Hepatocyte (in vitro differentiated cells): Measurements from ENCODE around the gene DSTYK.

Experiments used
- CTCF ChIP-seq: fragments of 200-600 bp; sonication (generic); IDR thresholded peaks from 2 replicates; pipeline ENCODE4 v1.5.1; 2016; ENCODE audit warnings: antibody characterized with exemption, mild to moderate bottlenecking; ENCODE audit not compliant: poor library complexity
- EZH2 ChIP-seq: fragments of 200-600 bp; sonication (generic); IDR thresholded peaks from 2 replicates; pipeline ENCODE4 v1.6.1; 2016; ENCODE audit warnings: antibody characterized with exemption, mild to moderate bottlenecking, borderline replicate concordance
- EZH2phosphoT487 ChIP-seq: fragments of 200-600 bp; sonication (generic); IDR thresholded peaks from one replicate; pipeline ENCODE4 v1.6.1; 2018; ENCODE audit warnings: antibody characterized with exemption, mild to moderate bottlenecking, low read depth, moderate library complexity; ENCODE audit not compliant: unreplicated experiment, severe bottlenecking

DNA sequence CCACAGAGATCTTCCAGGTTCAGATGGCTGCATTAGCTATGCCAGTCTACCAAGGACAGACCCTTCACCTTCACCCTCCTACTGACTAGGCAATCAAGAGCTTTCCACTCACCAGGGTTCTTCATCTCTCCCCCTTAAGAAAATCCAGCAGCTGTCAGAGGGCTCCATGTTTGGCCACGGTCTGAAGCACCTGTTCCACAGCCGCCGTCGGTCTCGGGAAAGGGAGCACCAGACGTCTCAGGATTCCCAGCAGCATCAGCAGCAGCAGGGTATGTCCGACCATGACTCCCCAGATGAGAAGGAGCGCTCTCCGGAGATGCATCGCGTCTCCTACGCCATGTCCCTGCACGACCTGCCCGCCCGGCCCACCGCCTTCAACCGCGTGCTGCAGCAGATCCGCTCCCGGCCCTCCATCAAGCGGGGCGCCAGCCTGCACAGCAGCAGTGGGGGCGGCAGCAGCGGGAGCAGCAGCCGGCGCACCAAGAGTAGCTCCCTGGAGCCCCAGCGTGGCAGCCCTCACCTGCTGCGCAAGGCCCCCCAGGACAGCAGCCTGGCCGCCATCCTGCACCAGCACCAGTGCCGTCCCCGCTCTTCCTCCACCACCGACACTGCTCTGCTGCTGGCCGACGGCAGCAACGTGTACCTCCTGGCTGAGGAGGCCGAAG, 30.0 kb upstream of the DSTYK start:
- TF ChIP-seq CTCF (no peak), EZH2phosphoT487 (no peak), EZH2 (no peak)
